B cell (primary cell): ENCODE results near the gene TNFRSF19. TPM values are rescaled to one million over a fixed set of nuclear protein-coding genes. Genes with fewer than 3 reads are reported as not detected.

Experiments used
- ATAC-seq: fragments of 200-7000 bp; cut with Tn5 transposase; one replicate; pipeline ENCODE4 v1.10.0; 2021; ENCODE audit warnings: low read depth, mild to moderate bottlenecking, moderate number of reproducible peaks, moderate library complexity
- CTCF ChIA-PET: fragments of 350-600 bp; sonication (Branson Sonifier 250); formaldehyde crosslinking; loops from one replicate; lab custom pipeline; 2021; ENCODE audit warnings: antibody characterized with exemption, inconsistent platforms; lab: Charles Lee
- POLR2A ChIA-PET: fragments of 350-600 bp; sonication (Branson Sonifier 250); formaldehyde crosslinking; loops from one replicate; lab custom pipeline; 2021; ENCODE audit warnings: antibody characterized with exemption; lab: Charles Lee
- DNase-seq: peaks from one replicate; pipeline ENCODE4 v3.0.0; 2013
- H2AFZ ChIP-seq: 2 replicates; pipeline ENCODE4 v1.6.1; 2012; ENCODE audit warnings: mild to moderate bottlenecking, low read depth, low read length; ENCODE audit not compliant: insufficient read depth, poor library complexity, severe bottlenecking
- H3K27ac ChIP-seq, 2 donors: 1 replicate in 1 of 2; 2 replicates in 1 of 2; pipeline ENCODE4 v1.5.1; 2012 to 2013; ENCODE audit warnings: low read length in 2 of 2, mild to moderate bottlenecking in 2 of 2, moderate library complexity in 1 of 2
- H3K27me3 ChIP-seq, 4 experiments: fragments of 200-600 bp in 1 of 4; sonication (generic) in 1 of 4; replicated peaks in 1 of 4; 1 replicate in 2 of 4; 2 replicates in 2 of 4; pipeline versions ENCODE4 v1.6.1 to v1.7.0; 2013 to 2016; ENCODE audit warnings: low read length in 3 of 4, mild to moderate bottlenecking in 2 of 4, mixed read lengths in 1 of 4, moderate library complexity in 1 of 4; ENCODE audit not compliant: insufficient read depth in 4 of 4, control insufficient read depth in 3 of 4; ENCODE audit errors: control extremely low read depth in 1 of 4
- H3K36me3 ChIP-seq, 2 experiments: replicated peaks in 1 of 2; 1 replicate in 1 of 2; 2 replicates in 1 of 2; pipeline versions ENCODE4 v1.6.1 to v1.7.1; 2013; ENCODE audit warnings: low read length in 1 of 2; ENCODE audit not compliant: insufficient read depth in 2 of 2, control insufficient read depth in 1 of 2; ENCODE audit errors: control extremely low read depth in 1 of 2, extremely low read depth in 1 of 2
- H3K4me1 ChIP-seq, 2 donors: fragments of 200-600 bp in 1 of 2; sonication (generic) in 1 of 2; 1 replicate in 1 of 2; 2 replicates in 1 of 2; pipeline versions ENCODE4 v1.5.1 to v1.6.1; 2013 to 2017; ENCODE audit warnings: low read length in 2 of 2; ENCODE audit not compliant: control insufficient read depth in 2 of 2, insufficient read depth in 2 of 2
- H3K4me2 ChIP-seq: replicated peaks from 2 replicates; pipeline ENCODE3; 2012; ENCODE audit warnings: mild to moderate bottlenecking, low read depth, low read length; ENCODE audit not compliant: poor library complexity, severe bottlenecking
- H3K4me3 ChIP-seq, 5 experiments: fragments of 200-600 bp in 1 of 5; sonication (generic) in 1 of 5; 1 replicate in 3 of 5; 2 replicates in 2 of 5; pipeline versions ENCODE4 v1.5.1 to v1.7.0; 2011 to 2016; ENCODE audit warnings: low read length in 4 of 5, mild to moderate bottlenecking in 4 of 5, low read depth in 2 of 5, control low read depth in 1 of 5, moderate library complexity in 1 of 5; ENCODE audit not compliant: insufficient read depth in 1 of 5; ENCODE audit errors: control extremely low read depth in 1 of 5, extremely low read depth in 1 of 5
- H3K79me2 ChIP-seq: fragments of 200-600 bp; sonication (generic); one replicate; pipeline ENCODE4 v1.6.0; 2016; ENCODE audit warnings: low read length; ENCODE audit not compliant: control insufficient read depth, insufficient read depth
- H3K9ac ChIP-seq: fragments of 200-600 bp; sonication (generic); 2 replicates; pipeline ENCODE4 v1.6.1; 2017; ENCODE audit warnings: mild to moderate bottlenecking, low read length, moderate library complexity
- H3K9me3 ChIP-seq, 3 donors: one replicate each; pipeline versions ENCODE4 v1.6.1 to v1.7.1; 2013; ENCODE audit warnings: low read length in 2 of 3; ENCODE audit not compliant: control insufficient read depth in 2 of 3, insufficient read depth in 1 of 3; ENCODE audit errors: control extremely low read depth in 1 of 3
- H4K20me1 ChIP-seq: 2 replicates; pipeline ENCODE4 v1.6.0; 2012; ENCODE audit warnings: mild to moderate bottlenecking, low read length; ENCODE audit not compliant: insufficient read depth, control insufficient read depth, poor library complexity, severe bottlenecking
- H3K27ac Mint-ChIP-seq: one replicate; pipeline ENCODE4 v1.8.0; 2021; ENCODE audit warnings: mixed read lengths
- H3K27me3 Mint-ChIP-seq: one replicate; pipeline ENCODE4 v1.8.0; 2021; ENCODE audit warnings: mixed read lengths
- H3K4me1 Mint-ChIP-seq: one replicate; pipeline ENCODE4 v1.8.0; 2021; ENCODE audit warnings: mixed read lengths
- H3K4me3 Mint-ChIP-seq: one replicate; pipeline ENCODE4 v1.8.0; 2021; ENCODE audit warnings: mixed read lengths
- H3K9me3 Mint-ChIP-seq: one replicate; pipeline ENCODE4 v1.8.0; 2022; ENCODE audit warnings: mixed read lengths; ENCODE audit not compliant: insufficient read depth
- CTCF ChIP-seq: fragments of 200-600 bp; IDR thresholded peaks from one replicate; pipeline ENCODE4 v1.8.0; 2022; ENCODE audit warnings: antibody characterized with exemption, mild to moderate bottlenecking
- EZH2 ChIP-seq: IDR thresholded peaks from 2 replicates; pipeline ENCODE4 v1.6.1; 2012; ENCODE audit warnings: borderline replicate concordance, low read depth, mild to moderate bottlenecking, moderate library complexity, low read length; ENCODE audit not compliant: insufficient read depth, poor library complexity, severe bottlenecking
- WGBS: methylation state at CpG from one replicate; pipeline ENCODE4 v1.1.5; 2013; ENCODE audit warnings: missing lambda C conversion rate; ENCODE audit not compliant: insufficient coverage; 5-methylcytosine and 5-hydroxymethylcytosine counted together
- intact Hi-C: fragments of 100-400 bp; cut with micrococcal nuclease; formaldehyde crosslinking; loops from one replicate; pipeline ENCODE4 v1.10.0; 2022
- polyA plus RNA-seq: library from polyadenylated mRNA; depleted of rRNA; stranded (reverse); fragments of >200 nt; gene quantifications from 2 replicates; pipeline ENCODE4 v1.2.3, GENCODE V29; 2012
- total RNA-seq, 2 donors: library from RNA; stranded (reverse); fragments of 120-200 nt in 1 of 2; gene quantifications; 1 replicate in 1 of 2; 2 replicates in 1 of 2; pipeline versions ENCODE4 v1.2.3 to v1.2.4, GENCODE V29; 2013 to 2022

Gene TNFRSF19
- total and polyA plus RNA-seq, 2 donors (not counting 1 experiment from before 2014, with no cell fraction given) = 0.36 TPM; not detected in 1

GRCh38 chr13:23561261-23561660 is 9.0 kb upstream of the TNFRSF19 start:
- H3K4me1 ChIP-seq = no peaks in the 10 kb centered on the region
- H3K4me2 ChIP-seq = no peak overlapping the region
- H3K9me3 ChIP-seq = peaks cover 0 to 3% (median 0%) of the 10 kb centered on the region in 3 donors
- no peak for ATAC-seq
- Mint-ChIP-seq H3K27me3 (peaks cover 19% of the 10 kb centered on the region), H3K4me3 (no peak overlapping the region), H3K4me1 (no peaks in the 10 kb centered on the region), H3K27ac (no peak overlapping the region), H3K9me3 (no peaks in the 10 kb centered on the region)
- H3K27ac ChIP-seq = no peak overlapping the region
- TF ChIP-seq EZH2 (no peak), CTCF (no peak)
- ChIA-PET POLR2A (no interaction called here), CTCF (no interaction called here)
- H3K9ac ChIP-seq = no peak overlapping the region
- H3K27me3 ChIP-seq = peaks cover 0 to 3% (median 2%) of the 10 kb centered on the region in 4 experiments
- H4K20me1 ChIP-seq = no peaks in the 10 kb centered on the region
- H3K36me3 ChIP-seq = no peaks in the 10 kb centered on the region
- WGBS = no CpG with 5 or more reads among the region's 3 CpGs
- no peak overlapping the region for H3K4me3 ChIP-seq
- H2AFZ ChIP-seq = no peak overlapping the region
- H3K79me2 ChIP-seq = no peaks in the 10 kb centered on the region
- intact Hi-C loops = no loop called here
- no peak for DNase-seq

- Histone ChIP-seq H3K27me3 (peaks cover 0 to 13% (median 2%) of the 10 kb centered on the region in 4 experiments), H3K4me2 (no peak overlapping the region), H3K9me3 (peaks cover 0 to 3% (median 0%) of the 10 kb centered on the region in 3 donors), H3K27ac (no peak overlapping the region), H3K79me2 (no peaks in the 10 kb centered on the region), H3K9ac (no peak overlapping the region), H3K36me3 (no peaks in the 10 kb centered on the region), H3K4me3 (no peak overlapping the region), H2AFZ (no peak overlapping the region), H3K4me1 (no peaks in the 10 kb centered on the region), H4K20me1 (no peaks in the 10 kb centered on the region)
- H3K27ac Mint-ChIP-seq = no peak overlapping the region
- DNase-seq (no peak), ATAC-seq (no peak)
- no peak overlapping the region for H3K4me3 Mint-ChIP-seq
- 100% methylated on average over 2 of the region's 4 CpGs for WGBS
- H3K9me3 Mint-ChIP-seq = no peaks in the 10 kb centered on the region
- intact Hi-C loops = no loop called here
- no peaks in the 10 kb centered on the region for H3K4me1 Mint-ChIP-seq
- CTCF ChIA-PET = interaction anchor here (0.8 kb wide), 1 partner anchor 339 kb away, joined by 3 read pairs; no protein-coding TSS in a partner anchor
- no peak for TF ChIP-seq CTCF
- TF ChIP-seq EZH2 = no peak
- H3K27me3 Mint-ChIP-seq = peaks cover 30% of the 10 kb centered on the region
- POLR2A ChIA-PET = no interaction called here
Measured at GRCh38 chr13:23563085-23563845, 6.9 kb upstream of the TNFRSF19 start.
